ENCODE results near the gene SUSD3.

The SUSD3 gene

DNA sequence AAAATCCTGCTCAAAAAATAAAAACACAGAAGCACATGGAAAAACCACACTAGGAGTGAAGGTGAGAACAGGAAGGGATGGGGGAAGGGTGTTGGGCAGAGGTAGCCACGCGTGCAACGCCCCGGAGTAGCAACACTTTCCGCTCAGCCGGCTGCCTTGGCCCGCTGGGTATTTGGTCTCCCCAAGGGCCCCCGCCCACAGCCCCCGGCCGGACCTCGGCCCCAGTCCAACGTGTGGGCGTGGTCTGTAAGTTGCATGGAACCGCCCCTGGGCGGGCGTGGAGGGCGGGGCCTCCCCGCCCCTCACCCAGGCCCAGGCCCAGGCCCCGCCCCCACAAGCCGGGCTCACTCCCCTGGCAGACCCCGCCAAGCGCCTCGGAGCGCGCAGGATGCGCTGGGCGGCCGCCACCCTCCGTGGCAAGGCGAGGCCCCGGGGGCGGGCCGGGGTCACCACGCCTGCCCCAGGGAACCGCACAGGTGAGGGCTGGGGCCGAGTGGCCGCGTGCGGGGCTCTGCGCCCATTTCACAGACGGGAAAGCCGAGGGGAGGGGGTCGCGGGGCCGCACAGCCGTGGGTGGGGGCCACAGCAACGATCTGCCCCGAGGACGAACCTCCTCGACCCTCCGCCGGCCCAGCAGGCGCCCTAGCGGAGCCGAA lies at the start of gene SUSD3:
Gene SUSD3, plus strand, starts transcription at position 347 of the 656 bp plus-strand sequence. Its CDS starts 42 bp downstream, at position 389.
- Mint-ChIP-seq H3K4me1 (peaks cover 29% of the 10 kb centered on the region), H3K36me3 (ENCODE audit: low read depth) (no peaks in the 10 kb centered on the region), H3K27ac (peak within 1 kb of the TSS in 2 of 3 experiments; percentile 70 to 92), H3K27me3 (ENCODE audit: low read depth) (peaks cover 22% of the 10 kb centered on the region), H3K4me3 (peak within 1 kb of the TSS; percentile 56 to 64 (median 61)), H3K9me3 (no peaks in the 10 kb centered on the region)
- TF ChIP-seq, protein P1, sequence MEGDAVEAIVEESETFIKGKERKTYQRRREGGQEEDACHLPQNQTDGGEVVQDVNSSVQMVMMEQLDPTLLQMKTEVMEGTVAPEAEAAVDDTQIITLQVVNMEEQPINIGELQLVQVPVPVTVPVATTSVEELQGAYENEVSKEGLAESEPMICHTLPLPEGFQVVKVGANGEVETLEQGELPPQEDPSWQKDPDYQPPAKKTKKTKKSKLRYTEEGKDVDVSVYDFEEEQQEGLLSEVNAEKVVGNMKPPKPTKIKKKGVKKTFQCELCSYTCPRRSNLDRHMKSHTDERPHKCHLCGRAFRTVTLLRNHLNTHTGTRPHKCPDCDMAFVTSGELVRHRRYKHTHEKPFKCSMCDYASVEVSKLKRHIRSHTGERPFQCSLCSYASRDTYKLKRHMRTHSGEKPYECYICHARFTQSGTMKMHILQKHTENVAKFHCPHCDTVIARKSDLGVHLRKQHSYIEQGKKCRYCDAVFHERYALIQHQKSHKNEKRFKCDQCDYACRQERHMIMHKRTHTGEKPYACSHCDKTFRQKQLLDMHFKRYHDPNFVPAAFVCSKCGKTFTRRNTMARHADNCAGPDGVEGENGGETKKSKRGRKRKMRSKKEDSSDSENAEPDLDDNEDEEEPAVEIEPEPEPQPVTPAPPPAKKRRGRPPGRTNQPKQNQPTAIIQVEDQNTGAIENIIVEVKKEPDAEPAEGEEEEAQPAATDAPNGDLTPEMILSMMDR (IDR thresholded peaks at IDR 0.05; ENCODE audit: unreplicated experiment in 3 of 3), result no peak

DNA sequence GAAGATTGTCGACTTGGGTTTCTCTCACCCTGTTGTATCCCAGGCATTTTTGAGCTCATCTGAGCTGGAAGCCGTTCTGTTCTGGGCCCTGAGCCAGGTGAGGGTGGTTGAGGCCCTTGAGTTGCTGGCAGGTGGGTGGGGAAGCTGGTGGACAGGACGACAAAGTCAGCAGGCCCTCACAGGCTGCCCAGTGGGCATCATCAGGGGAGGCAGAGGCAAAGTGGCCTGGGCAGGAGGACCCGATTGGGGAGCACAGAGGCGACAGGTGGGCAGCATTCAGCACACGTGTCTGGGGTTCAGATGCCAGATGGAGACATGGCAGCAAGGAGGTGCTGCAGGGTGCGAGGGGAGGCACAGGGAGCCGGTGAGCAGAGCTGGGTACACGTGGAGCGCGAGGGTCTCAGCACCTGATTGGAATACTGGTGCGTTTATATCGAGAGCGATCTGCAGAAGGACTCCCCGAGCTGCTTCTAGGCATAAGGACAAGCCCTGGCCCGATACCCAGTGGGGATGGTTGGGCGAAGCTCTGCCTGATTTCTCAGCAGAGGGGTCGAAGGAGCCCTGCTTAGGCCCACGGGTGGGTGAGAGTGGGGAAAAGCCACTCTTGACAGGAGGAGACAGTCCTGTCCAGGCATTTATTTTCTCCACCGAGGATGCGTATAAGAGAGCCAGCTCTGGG lies 49.0 kb upstream of the SUSD3 start:
- H3K36me3 Mint-ChIP-seq (ENCODE audit: low read depth), result no peaks in the 10 kb centered on the region
- peaks cover 8% of the 10 kb centered on the region for H3K27me3 Mint-ChIP-seq (ENCODE audit: low read depth)
- TF ChIP-seq, protein P1 (IDR thresholded peaks at IDR 0.05; ENCODE audit: unreplicated experiment in 3 of 3), result no peak
- H3K9me3 Mint-ChIP-seq, result no peaks in the 10 kb centered on the region
- no peak overlapping the region for H3K27ac Mint-ChIP-seq
- no peak overlapping the region for H3K4me3 Mint-ChIP-seq
- H3K4me1 Mint-ChIP-seq, result no peaks in the 10 kb centered on the region

DNA sequence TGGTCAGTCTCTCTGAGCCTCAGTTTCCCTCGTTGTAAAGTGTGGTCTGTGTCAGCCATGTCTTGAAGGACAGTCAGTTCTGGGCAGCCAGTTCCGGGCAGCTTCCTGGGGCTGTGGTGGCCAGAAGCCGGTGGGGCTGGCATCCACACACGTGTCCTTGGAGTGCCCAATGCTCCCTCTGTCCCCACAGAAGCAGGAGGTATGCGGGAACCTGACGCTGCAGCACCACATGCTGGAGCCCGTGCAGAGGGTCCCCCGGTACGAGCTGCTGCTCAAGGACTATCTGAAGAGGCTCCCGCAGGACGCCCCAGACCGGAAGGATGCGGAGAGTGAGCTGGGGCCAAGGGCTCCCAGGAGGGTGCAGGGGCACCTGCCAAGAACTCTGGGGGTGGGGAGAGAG lies 48.4 kb upstream of the SUSD3 start:
- Mint-ChIP-seq H3K27me3 (ENCODE audit: low read depth) (peaks cover 8% of the 10 kb centered on the region), H3K27ac (no peak overlapping the region), H3K4me3 (no peak overlapping the region), H3K36me3 (ENCODE audit: low read depth) (no peaks in the 10 kb centered on the region), H3K4me1 (no peaks in the 10 kb centered on the region), H3K9me3 (no peaks in the 10 kb centered on the region)
- TF ChIP-seq, protein P1 (IDR thresholded peaks at IDR 0.05; ENCODE audit: unreplicated experiment in 3 of 3), result no peak

DNA sequence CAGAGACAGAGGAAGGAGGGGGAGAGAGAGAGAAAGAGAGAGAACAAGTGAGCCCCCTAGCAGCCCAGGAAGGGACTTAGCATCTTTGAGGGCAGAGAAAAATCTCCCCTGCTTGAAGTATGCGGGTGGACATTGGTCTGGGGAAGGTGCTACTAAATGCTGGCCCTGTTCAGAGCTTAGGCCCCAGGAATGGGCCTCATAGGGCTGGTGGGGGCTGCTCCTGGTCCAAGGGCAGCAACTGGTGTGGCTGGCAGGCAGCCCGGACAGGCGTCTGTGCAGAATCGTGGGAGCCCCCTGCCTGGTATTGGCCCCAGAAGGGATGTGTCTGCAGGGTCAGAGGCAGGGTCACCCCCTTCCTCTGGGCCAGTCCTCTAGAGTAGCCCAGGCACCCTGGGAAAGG lies 47.8 kb upstream of the SUSD3 start:
- Mint-ChIP-seq H3K27me3 (ENCODE audit: low read depth) (peaks cover 8% of the 10 kb centered on the region), H3K4me3 (no peak overlapping the region), H3K9me3 (no peaks in the 10 kb centered on the region), H3K36me3 (ENCODE audit: low read depth) (no peaks in the 10 kb centered on the region), H3K4me1 (no peaks in the 10 kb centered on the region), H3K27ac (no peak overlapping the region)
- TF ChIP-seq, protein P1 (IDR thresholded peaks at IDR 0.05; ENCODE audit: unreplicated experiment in 3 of 3), result no peak

DNA sequence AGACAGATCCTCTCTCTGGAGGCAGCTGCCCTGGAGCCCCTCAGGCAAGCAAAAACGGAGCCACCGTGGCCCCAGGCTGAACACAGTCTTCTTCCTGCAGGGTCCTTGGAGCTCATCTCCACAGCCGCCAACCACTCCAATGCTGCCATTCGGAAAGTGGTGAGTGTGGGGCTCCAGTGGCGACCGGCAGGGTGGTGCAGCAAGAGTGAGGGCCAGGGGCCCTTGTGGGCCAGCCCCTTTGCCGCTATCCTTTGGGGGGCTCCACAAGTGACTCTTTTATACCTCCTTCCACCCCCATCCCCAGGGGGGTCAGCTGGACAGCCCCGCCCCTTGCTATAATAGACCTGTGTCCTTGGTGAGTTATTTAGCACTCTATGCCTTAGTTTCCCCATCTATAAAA lies 47.4 kb upstream of the SUSD3 start:
- H3K27me3 Mint-ChIP-seq (ENCODE audit: low read depth), result peaks cover 8% of the 10 kb centered on the region
- H3K36me3 Mint-ChIP-seq (ENCODE audit: low read depth), result no peaks in the 10 kb centered on the region
- no peaks in the 10 kb centered on the region for H3K9me3 Mint-ChIP-seq
- H3K27ac Mint-ChIP-seq, result no peak overlapping the region
- no peaks in the 10 kb centered on the region for H3K4me1 Mint-ChIP-seq
- H3K4me3 Mint-ChIP-seq, result no peak overlapping the region
- TF ChIP-seq, protein P1 (IDR thresholded peaks at IDR 0.05; ENCODE audit: unreplicated experiment in 3 of 3), result no peak
